OCI-LY3 (cell line): ENCODE measurements around the gene PNLIPRP2.

Experiments used
- CTCF ChIP-seq: fragments of 200-600, 300-600 bp; sonication (generic); IDR thresholded peaks from 2 replicates; pipeline ENCODE4 v1.5.1; 2014; ENCODE audit warnings: antibody characterized with exemption, low read length, low read depth
- EZH2phosphoT487 ChIP-seq: fragments of 200-600 bp; shearing (Covaris generic); IDR thresholded peaks from 2 replicates; pipeline ENCODE4 v1.6.1; 2018; ENCODE audit warnings: antibody characterized with exemption, mixed run types, low read depth

GRCh38 chr10:116636976-116637375 lies 16.2 kb downstream of the PNLIPRP2 start:
- TF ChIP-seq CTCF (no peak), EZH2phosphoT487 (no peak)
